ENCODE data around the gene RGL1.

Gene RGL1

DNA sequence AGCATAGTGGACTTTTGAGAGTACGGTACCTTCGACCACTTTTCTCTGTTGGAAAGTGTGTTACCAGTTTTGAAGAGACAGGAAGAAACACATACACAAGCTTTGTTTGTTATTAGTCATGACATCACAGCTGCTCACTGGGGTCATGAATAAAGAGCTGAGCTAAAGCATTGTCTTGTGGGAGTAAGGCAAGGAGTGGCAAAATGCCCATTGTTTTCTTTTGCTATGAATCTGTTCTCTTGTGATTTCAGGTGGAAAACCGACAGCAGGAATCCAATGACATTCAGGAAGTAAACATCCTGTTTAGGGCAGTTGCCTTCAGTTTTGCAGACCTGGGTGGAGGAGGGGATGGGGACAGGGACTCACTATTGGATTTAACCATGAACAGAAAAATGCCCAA lies 66.2 kb downstream of the RGL1 start:
- no peak for DNase-seq

DNA sequence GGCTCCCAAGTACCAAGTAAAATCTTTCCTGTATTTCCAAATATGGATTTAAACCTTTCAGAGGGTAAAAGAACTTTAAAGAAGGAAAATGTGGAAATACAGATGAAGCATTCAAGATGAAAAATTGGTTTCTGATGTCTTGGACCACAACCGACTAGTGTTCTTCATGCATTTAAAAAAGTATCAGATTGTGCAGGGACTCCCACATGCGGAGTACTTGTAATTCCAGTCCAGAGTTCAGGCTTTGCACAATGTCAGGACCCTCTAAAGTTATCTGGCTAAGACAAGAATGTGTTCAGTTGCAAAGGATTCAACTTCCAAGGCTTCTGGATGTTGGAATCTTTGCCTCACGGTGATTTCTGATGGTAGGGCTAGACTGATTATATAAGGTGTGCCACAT lies 66.7 kb downstream of the RGL1 start:
- no peak for DNase-seq

DNA sequence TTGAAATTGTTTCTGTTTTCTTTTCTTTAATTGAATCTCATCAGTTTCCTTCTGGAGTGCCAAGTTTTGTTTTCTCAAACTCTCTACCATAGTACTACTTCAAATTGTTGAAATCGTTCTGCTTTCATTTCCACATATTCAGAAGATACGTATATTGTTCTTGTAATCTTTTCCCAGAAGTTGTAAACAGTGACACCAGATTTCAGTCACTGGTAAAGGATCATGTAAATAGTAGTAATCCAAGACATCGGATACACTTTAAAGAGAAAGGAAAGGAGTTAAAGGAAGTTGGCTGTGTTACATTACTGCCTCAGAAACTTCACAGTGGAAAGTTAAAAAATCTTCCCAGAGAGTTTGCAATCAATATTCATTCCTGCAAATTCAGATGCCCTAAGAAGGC lies 67.5 kb downstream of the RGL1 start:
- no peak for DNase-seq

DNA sequence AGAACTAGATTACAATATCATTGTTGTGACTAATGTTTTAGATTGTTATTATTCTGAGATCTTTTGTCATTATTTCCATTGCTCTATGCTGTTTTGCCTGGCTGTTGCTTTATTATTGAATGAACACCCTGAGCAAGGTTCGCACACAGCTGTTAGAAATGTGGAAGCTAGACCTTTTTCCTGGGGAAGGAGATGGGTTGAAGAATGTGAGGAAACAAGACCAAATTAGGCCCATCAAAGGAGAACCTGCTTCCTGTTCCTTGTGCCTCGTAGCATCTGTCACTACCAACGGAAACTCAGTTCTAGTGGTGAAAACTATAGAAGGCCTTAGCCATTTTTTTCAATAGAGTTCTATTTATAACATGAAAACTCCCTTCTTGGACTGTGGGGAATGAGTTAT lies 68.7 kb downstream of the RGL1 start:
- no peak for DNase-seq

DNA sequence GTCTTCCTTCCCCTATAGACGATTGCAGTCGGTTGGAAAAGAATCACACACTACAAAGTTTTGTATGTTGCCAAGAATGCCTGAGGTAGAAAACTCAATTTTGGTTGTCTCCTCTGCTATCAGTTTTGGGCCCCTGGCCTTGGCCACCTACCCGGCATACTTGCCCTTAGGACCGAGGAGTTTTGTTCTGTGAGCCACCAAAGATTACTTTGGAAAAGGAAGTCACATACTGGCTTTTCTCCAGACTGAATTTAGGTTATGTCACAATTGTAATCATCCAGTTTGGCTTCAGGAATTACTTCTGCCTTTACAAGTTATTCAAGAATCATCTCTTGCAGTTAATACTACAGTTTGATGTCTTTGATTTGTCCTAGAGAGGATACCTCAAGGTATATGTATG lies 71.4 kb downstream of the RGL1 start:
- no peak for DNase-seq

DNA sequence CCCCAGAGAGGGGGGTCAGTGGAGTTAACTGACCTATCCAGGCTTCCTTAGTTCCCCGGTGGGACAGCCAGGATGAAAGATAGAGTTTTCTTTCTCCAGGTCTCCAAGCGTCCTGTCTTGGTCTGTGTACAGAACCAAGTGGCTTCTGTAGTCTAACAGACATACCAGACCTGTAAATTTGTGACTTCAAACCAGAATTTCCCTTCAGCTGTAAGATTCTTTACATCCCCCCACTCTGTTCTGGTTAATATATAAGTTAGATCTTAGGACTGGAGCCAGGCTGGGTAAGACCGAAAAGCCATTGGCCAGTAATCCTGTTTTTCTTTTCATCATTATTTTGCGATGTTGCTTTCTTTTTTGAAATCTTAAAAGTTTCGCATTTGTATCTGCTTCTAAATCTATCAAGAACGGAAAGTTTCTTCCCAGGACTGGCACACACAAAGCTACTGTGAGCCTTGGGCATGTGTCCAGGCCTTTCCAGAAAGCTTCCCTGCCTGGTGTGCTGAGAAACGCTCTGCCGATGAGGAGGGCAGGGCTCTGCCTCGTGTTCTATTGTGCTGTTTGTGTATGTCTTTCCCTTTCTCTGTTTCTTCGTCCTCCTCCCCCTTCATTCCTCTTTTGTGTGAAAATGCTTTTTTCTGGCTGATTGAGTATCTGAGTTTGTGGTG lies 72.3 kb downstream of the RGL1 start:
- no peak for DNase-seq

DNA sequence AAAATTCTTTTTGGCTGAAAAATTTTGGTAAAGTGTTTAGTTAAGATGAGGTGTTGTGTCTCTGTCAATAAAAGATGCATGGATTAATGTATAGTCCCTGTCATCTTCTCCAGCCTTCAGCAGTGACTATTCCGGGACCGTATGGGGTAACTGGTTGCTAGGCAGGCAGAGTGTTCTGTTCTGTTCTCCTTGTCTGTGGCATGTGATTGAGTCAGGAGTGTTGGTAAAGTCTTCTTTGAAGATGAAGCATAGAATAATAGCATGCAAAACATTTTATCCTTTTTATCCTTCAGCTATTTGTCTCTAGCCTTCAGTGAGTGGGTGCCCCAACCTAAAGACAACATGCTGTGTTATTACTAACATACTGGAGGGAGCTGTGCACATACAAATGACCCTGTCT lies 74.6 kb downstream of the RGL1 start:
- no peak for DNase-seq

DNA sequence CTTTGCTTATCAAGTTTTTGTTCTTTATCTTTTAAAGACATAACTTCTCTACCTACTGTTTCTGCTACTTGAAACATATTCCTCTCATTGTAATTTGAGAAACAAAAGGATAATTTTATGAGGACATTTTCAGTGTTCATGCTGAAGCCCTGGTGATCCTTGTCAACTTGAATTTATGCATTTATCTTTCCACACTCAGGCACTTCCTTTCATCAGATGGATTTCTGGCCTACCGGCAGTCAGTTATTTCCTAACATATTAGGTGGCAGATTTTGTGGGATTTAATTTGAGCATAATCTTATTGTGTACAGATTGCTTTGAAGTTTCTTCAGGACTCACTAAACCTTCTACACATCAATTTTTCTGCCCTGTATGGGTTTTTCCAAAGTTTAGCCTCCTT lies 75.0 kb downstream of the RGL1 start:
- DNase-seq = no peak

DNA sequence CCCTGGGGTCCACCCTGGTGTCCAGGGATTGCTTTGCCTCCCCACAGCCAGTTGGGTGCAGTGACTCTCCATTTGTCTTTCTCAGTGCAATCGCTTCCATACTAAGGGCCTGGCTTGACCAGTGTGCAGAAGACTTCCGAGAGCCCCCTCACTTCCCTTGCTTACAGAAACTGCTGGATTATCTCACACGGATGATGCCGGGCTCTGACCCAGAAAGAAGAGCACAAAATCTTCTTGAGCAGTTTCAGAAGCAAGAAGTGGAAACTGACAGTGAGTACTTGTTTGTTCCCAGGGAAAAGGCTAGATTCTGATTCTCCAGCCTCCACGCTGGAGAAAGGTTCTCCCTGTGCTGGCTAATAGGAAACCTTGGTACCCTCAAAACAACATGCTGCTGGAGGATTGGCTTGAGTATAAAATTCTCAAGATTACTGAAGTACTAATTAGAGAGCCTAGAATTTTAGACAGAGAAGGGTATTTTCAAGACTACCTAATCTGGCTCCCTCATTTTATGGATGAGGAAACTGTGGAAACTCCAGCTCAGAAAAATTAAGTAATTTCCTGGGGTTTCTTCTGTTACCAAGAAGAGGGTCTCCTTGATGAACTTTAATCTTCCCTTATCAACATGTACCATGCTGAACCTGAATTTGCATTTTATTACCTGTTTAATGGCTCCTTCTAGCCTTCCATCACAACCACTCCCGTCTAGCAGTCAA lies 75.8 kb downstream of the RGL1 start:
- no peak for DNase-seq

DNA sequence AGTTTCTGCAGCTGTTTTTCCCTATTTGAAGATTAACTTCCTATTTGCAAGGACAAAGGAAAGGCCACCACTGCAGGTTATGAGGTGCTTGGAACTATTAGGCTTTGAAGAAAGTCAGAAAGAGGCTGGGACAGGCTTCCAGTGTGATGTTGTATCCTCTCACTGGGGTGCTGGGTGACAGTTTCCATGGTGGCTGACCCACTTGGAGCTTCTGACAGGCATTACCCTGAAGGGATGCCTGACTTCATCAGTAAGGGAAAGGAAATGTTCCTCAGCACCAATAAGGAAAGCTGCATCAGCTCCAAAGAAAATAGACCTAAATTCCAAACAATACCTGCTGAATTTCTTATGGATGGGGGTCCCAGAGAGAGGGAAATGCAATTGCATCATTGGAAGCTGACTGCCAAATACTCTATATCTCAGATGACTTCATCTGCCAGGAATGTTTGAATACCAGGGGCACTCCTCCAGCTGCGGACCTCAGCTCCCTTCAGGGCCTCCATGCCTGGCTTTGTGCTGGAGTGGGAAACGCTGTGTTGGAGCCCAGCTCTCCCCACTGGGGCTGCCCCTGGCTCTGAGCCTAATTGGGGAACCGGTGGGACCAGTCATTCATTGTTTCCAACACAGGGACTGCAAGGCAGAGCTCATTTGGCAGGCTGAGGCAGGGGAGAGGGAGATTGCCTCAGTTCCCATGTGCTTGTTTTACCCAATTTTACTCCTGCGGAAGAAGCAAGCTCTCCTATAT lies 76.6 kb downstream of the RGL1 start:
- DNase-seq = no peak

DNA sequence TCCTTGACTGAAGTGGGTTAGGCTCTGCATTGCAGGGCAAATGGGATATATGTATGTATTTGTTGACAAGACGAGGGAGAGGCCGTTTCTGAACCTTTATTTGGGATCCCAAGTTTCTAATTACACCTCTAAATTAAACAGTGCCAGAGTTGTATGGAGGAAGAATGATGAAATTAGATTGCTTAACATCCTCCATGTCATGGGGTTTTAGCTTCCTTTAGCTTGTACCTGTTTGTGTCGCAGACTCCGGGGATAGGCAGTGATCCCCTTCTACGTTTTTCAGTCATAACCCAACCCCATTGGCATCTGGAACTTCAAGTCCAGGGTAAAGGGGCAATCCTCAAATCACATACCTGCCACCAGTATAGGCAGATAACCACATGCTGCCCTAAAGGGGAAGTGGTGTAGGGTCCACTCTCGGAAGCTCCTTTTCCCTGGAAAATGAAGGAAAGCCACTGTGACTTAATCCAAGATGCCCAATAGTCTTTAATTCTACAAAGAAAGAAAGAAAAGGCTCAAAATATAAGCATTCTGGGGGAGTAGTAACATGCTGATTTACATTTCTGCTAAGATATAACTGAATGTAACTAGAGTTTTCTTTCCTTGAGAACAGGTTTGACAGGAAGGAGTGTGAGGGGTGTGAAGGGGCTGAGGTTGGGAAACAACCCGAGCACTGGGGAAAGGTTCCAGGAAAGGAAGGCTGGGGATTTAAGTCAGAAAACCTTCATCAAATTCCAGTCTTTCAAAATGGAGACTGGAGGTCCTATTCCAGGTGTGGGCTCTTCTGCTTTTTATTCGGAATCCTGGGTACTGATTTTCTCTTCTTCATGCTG lies 77.6 kb downstream of the RGL1 start:
- no peak for DNase-seq

DNA sequence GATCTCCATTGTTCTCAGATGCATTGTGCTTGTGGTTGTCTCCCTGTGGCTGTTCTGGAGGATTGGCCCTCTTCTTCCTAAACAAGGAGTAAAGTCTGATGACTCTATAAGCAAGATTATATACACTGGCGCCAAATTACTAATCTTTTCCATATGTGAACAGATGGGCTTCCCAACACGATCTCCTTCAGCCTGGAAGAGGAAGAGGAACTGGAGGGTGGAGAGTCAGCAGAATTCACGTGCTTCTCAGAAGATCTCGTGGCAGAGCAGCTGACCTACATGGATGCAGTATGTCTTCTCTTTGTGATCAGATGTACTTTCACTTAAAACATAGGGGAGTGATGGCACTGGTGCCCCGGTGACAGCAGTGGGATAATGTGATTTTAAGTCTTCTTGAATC lies 78.7 kb downstream of the RGL1 start:
- DNase-seq = no peak

DNA sequence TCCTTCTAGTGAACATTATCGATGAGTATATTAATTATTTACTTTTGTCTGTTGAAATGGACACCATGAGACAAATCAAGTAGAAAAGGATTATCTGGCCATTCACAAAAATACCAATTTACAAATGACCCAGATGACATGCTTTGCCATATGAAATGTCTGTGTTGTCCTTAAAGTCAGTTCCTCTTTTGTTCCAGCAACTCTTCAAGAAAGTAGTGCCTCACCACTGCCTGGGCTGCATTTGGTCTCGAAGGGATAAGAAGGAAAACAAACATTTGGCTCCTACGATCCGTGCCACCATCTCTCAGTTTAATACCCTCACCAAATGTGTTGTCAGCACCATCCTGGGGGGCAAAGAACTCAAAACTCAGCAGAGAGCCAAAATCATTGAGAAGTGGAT lies 79.6 kb downstream of the RGL1 start:
- DNase-seq = no peak

DNA sequence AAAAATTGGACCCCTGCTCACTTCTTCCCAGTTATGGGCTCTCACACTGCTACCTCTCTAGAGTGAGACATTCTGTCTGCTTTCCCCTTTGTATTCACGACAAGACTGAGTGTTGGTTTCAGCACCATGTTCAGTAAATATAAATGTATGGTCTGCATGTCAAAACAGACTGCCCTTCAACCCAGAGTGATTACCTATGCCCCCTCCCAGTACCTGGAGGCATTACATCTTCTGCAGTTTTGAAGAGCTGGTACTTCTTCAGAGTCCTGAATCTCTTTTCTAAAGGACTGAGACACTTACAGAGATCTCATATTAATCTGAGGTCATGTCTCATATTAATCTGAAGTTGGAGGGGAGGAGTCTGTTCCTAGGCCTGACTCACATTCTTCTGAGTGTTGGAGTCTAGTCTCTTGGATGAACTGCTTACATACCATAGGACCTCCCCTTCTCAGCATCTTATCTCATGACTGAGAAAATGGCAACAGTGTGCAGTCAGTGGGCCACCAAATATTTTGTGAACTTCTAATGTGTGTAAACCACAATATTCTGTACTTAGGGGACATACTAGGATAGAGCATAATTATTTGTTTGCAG lies 80.3 kb downstream of the RGL1 start:
- DNase-seq = no peak

DNA sequence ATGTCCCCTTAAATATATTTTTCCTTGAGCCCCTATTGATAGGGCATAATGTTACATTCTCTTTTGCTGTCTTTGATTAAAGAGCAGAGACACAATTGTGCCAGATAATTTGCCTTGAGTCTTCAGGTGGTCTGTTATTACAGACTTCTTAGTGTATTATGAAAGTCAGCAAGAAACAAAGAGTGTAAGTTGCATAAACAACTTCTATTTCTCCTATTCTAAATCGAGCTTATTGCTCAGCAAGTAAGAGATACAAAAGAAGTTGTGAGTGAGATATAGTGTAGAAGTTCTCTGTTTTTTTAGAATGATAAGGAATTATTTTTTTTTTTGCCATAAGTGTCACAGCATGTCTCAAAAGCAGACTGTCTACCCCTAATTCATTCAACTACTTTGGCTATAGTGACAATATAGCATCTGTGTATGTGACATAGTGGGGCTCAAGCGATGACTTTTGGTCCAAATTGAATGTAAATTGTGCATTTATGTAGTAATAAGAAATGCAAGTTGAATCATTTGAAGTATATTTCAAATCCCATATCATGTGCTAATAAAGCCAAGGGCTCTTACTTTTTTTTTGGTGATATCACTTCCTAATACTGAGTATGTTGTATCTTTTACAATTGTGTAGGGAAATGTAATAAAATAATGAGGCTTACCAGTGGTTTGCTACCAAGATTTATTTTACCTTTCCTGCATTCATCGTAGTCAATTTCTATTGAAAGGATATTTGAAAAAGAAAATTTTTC lies 81.3 kb downstream of the RGL1 start:
- no peak for DNase-seq

DNA sequence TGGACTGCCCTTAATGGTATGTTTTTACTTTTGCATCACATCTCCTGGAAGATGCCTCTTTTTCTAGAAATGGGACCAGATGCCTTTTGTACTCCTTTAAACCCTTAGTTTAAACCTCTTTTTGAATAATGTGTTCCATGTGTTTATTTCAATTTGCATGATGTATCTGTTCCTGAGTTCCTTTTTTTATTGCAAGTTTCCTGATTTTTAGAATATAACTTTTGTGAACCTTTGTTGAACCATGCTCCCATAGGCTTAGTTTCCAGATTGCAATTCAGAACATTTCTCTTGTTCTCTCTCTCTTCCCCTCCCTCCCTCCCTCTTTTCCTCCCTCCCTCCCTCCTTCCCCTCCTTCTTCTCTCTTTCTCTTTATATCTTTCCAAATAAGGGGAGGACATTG lies 81.9 kb downstream of the RGL1 start:
- no peak for DNase-seq

DNA sequence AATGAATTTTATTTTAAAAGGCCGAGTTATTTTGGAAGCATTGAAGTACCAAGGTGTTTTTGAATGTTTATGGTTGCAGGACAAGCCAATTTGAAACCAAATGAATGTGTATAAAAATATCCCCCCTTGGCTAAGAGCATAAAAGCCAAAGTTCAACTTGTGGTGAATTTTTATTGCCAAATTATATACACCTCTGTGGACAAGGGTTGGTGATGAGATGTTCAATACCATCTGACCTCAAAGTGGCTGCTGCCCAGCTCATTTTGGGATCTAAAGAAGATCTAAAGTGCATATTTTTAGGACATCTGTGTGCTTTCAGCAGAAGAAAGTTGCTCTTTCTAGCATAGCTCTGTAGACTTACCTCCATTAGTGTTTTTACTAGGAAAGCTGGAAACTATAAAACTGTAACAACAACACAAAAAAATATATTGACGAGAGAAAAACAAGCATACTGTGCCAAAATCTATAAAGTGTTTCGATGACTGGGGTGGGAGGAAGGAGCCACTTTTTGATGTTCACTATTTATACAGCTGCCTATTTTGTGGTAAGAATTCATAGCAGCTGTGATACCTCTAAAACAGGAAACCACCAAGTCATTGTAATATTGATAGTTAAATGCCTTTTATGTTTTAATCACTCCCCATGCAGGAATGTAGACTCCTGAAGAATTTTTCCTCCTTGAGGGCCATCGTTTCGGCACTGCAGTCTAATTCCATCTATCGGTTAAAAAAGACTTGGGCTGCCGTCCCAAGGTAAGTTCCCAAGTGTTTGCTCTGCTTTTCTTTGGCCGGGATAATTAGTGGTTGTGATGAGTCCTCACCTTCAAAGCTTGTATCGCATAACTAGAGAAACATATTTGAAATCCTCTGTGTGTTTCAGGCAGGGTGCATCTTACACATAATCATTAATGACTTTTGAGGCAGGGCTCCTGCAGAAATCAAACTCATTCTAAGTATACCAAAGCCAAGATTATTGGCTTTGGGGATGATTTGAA lies 83.2 kb downstream of the RGL1 start:
- no peak for DNase-seq

DNA sequence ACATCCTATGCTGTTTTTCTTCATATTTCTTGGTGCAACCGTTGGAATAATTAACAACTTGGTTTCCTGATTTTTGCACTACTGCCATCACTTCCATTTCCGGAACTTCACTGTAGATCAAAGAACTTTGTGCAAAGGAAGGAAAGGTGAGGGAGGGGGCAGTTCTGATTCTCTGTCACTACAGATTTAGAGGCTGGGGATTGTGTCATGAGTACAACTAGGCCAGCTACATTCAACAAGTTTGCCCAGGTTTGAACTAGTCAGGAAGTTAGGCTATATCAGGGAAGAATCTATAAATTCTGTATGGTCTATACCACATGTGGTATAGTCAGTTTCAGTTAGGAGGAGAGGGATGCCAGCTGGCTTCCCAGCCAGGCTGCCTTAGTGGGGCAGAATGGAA lies 84.2 kb downstream of the RGL1 start:
- no peak for DNase-seq

DNA sequence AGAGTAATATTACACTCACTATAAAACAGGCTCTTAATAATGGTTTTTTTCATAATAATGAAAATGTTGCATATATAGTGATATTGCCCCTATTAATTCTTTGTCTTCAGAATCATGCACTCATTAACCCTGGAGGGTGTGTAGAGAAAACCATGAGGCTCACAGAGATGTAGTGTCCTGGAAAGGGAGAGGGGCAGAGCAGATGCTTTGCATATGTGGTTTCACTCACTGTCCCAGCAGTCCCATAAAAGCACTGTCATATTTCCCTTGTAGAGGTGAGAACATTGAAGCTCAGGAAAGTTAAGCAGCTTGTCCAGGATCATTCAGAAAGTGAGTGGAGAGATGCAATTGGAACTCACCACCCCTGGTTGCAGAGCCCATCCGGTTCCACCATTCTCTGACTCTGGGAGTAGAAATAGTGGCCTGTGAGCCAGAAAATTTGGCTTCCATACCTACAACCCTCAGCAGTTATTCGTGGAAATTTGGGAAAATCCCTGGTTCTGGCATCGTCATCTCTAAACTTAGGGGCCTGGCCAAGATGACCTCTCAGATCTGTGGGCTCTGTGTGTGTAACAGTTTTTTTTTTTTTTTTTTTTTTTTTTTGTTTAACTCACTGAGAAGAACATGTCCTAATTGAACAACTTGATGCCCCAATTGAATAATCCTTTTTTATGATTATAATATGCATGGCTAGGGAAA lies 86.4 kb downstream of the RGL1 start:
- DNase-seq = no peak

DNA sequence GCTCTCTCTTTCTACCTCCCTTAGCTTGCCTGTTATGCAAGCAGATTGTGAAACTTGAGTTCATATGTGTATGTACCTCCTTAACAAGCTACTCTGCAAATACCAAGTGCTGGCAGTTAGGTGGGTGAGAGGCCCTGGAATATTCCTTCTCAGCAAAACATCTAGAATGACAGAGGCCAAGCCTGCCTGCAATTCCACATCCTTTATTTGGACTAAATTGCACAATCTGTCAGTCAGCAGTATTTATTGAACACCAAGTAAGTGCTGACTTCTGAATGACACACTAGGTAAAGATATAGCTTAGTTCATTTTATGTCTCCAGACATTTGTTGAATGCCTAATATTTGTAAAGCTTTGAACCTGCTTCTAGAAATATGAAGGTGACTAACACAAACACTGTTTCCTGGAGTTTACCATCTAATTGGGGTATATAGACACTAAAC lies 87.5 kb downstream of the RGL1 start:
- DNase-seq = no peak

Measured in NCI-H146 (cell line).